ENCODE data around the gene MGAT5. TPM values are rescaled to one million over a fixed set of nuclear protein-coding genes. Genes with fewer than 3 reads are reported as not detected.

MGAT5 gene
- total RNA-seq, 2 experiments from 2014 or later = 60.8 to 68.0 TPM

Small RNA genes within 50 kb of the gene (small RNA-seq; reads per million reads assigned to genes)
- not detected for gene RNA5SP104
